ENCODE measurements around the gene RHOH.
"Not testable (repeated sequence)": the region's sequence is repeated elsewhere in the genome, so short reads cannot be mapped to it uniquely, and the experiment has no call there.

Gene RHOH

DNA sequence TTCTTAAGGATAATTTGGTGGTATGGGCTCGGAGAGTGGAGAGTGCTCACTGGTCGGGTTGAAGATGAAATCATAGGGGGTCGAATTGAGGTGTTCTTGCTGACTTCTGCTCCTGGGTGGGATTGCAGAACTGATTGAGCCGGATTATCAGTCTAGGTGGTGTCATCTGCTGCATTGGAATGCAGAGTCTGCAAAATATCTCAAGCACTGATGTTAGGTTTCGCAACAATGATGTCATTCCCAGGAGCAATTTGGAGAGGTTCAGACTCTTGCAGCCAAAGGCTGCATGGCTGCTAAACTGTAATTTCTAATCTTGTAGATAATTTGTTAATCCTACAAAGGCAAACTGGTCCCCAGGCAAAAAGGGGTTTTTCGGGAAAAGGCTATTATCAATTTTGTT, 67.7 kb downstream of the RHOH start:
- DNase-seq: no peak

DNA sequence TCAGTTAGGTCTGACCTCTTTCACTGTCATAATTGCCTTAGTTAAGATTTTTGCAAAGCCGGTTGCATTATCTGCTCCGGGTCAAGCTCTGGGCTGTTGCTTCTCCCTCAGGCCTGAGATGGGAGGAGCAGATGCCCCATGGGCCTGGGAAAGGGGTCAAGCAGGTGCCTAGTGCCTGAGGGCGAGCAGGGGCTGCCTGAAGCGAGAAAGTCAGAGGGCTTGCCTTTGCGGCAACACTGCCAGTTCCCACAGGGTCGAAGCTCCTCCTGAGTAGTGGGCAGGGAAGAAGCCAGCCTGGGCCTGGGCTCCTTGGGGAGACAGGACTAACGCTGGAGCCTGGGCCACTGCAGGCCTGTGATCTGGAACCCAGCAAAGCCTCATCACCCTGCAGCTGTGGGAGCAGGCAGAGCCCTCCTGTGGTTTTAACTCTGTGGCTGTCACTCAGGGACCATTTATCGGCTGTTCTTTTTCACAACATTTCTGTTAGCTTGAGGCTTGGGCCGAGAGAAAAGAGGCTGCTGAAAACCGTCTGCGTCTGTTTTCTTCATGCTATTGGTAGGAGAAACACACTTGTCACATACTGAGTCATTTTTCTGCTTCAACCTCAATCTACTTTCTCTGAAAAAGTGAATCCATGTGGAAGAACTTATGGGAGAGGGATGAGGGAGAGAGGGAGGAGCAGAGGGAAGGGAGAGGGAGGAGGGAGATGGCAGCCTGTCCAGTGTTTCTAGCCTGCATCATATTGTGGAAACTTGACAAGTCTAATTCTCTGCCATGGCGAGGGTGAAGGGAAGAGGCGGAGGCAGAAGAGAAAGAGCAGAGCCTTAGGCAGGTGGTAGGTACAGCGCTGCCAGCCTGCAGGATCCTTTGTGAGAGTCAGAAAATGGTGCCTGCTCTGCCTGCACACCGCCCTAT, 68.4 kb downstream of the RHOH start:
- no peak for DNase-seq

DNA sequence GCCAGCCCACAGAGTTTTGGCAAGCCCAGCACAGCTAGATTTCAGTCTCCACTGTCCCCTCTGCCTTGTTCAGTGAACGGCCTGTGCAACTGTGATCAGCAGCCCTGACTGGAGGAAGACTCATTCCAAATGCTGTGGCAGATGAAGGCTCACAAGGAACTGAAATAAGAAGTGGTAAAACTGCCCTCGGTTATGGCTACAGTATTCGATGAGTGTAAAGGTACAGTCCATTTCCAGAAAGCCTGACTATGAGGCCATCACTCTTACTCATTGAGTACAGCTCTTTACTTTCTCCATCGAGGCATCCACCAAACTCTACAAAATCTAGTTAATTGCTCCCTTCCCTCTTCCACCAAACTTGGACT, 69.1 kb downstream of the RHOH start:
- no peak for DNase-seq

DNA sequence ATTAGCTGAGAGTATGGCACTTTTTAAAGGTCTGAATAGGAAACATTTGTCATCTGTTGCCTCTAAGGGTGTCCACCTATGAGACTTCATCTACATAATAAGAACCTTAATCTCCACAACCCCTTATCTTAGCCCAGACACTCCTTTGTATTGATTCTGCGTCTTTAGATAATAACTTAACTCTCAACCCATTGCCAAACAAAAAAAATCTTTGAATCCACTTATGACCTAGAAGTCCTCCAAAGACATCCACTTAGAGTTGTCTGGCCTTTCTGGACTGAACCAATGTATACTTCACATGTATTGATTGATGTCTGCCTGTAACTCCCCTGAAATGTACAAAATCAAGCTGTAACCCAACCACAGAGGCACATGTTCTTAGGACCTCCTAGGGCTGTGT, 72.3 kb downstream of the RHOH start:
- DNase-seq: no peak

DNA sequence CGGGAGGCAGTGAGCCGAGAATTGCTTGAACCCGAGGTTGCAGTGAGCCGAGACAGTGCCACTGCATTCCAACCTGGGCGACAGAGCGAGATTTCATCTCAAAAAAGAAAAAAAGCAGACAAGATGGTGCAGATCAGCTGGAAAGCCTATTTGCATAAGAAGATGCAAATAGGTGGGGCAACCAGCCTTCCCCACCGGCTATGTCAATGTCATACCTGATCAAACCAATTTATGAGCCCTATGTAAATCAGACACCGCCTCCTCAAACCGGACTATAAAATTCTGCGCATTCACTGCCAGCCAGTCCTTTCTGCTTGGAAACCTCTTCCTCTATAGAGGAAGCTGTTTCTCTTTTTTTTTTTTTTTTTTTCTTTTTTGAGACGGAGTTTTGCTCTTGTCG, 73.8 kb downstream of the RHOH start:
- DNase-seq: no peak

DNA sequence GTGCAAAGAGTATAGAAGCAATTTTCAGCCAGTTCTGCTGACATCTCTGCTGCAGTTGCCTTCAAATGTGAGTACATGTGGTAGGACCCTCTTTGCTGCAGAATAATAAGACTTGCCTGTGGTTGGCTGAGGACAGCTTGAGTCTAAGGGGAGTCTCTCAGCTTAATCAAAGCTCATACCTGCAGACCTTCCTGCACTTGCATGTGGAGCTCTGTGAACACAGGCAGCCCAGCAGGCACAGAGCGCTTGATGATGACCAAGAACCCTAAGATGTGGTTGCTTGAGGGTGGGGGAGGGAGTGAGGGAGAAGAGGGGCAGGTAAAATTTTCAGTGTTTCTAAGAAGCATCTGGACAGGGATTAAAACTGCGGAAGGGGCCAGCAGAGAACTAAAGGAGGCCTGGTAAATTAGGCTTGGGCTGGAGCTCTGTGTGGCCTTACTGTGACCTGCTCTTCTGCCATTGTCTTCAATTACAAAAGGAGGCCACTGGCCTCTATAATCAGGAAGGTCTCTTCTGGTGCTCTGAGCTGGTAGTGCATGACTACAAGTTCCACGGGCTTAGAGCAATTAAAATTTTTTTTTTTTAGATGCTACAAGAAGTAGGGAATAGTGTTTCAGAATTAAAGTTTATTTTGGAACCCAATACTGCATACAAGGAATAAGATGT, 78.4 kb downstream of the RHOH start:
- DNase-seq: no peak

DNA sequence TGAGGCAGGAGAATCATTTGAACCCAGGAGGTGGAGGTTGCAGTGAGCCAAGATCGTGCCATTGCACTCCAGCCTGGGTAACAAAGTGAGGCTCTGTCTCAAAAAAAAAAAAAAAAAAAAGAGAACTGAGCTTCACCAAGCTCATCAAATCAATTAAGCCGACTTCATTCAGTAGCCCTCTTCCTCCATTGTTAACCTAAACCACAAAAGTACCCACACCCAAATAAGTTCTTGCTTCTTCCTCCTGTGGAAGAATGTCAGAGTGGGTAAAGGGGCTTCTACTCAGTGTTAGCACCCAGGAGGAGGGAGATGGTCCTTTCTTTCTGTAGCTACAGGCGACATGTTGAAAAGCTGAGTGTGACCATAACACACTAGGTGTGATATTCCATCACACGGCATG, 79.7 kb downstream of the RHOH start:
- DNase-seq: no peak

DNA sequence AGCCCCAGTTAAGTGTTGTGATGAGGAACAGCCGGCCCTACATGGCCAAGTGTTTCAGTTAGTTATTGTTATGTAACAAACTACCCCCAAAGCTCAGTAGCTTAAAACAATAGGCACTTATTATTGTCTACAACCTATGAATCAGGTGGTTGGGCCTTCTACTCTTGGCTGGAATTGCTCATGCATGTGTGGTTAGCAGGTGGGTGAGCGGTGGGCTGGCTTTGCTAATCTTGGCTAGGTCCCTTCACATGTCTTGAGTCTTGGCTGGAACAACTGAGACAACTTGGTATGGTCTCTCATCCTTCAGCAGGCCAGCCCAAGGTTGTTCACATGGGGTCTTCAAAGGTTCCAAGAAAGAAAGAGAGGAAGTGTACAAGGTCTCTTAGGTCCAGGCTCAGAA, 83.8 kb downstream of the RHOH start:
- DNase-seq: peak; percentile 69

DNA sequence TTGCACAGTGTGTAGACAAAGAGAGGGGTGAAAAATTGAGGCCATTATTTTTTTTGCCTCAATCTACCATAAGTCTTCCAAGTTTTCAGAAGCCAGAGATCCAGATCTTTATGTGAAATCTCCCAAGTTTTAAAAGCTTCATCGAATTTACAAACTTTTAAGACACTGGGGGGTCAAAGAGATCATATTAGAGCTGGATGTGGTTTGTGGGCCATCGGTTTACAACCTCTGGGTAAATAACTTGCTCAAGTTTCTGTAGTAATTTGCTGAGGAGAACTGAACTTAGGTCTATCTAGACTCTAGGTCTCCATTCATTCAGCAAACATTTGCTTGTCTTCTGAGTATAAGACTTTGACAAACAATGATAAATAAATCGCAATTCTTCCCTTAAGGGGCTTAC, 84.3 kb downstream of the RHOH start:
- no peak for DNase-seq

DNA sequence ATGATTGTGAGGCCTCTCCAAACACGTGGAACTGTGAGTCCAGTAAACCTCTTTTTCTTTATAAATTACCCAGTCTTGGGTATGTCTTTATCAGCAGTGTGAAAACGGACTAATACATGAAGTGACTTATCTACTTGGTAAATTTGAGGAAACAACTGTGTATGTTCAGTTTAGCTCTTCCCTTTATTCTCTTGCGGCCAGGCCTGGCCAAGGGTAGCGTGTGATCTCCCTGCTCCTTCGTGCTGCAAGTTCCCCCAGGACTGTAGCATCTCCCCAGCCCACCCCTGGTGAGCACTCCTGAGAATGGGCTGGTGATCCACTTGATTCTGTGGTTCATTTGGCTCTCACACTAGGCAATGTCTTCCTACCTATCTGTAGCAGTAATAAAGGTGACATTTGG, 85.1 kb downstream of the RHOH start:
- no peak for DNase-seq

DNA sequence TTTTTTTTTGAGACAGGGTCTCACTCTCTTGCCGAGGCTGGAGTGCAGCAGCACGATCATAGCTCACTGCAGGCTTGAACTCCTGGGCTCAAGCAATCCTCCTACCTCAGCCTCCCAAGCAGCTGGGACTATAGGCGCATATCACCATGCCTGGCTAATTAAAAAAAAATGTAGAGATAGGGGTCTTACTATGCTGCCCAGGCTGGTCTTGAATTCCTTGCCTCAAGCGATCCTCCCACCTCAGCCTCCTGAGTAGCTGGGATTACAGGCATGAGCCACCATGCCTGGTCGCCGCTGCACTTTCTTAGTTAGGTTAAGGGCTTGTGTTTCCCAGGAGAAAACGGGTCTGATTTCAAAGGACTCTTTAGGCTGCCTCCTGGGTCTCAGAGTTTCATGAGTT, 86.0 kb downstream of the RHOH start:
- not testable (repeated sequence) for DNase-seq

DNA sequence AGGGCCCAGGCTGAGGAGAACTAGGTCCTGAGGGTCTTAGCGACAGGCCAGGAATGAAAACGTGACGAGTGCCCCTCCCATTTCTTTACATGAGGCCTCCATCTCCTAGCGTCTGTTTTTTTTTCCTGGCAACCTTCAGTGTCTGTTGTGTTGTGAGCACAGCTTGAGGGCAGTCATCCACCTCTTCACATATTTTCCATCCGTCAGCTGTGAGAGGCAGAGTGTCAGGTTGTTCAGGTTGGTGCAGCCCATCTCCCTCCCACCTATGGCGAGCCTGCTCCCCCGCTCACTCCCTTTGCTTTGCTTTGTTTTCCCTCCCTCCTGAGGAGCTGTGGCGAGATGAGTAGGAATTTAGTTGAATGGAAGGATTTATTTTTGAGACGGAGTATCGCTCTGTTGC, 86.6 kb downstream of the RHOH start:
- no peak for DNase-seq

DNA sequence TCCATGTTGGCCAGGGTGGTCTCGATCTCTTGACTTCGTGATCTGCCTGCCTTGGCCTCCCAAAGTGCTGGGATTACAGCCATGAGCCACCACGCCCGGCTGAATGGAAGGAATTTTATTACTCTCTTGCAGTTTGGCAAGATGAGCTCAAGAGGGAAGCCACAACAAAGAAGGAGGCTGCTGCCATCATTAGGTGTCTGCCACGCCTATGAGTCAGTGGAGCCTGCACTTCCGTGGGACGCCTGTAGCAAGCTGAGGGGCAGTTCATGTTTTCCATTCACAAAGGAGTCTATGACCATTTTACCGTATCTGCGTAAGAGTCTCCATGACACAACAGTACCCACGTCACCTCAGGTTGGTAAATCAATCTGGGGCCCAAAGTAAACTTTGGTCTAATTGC, 87.1 kb downstream of the RHOH start:
- DNase-seq: peak; percentile 81

DNA sequence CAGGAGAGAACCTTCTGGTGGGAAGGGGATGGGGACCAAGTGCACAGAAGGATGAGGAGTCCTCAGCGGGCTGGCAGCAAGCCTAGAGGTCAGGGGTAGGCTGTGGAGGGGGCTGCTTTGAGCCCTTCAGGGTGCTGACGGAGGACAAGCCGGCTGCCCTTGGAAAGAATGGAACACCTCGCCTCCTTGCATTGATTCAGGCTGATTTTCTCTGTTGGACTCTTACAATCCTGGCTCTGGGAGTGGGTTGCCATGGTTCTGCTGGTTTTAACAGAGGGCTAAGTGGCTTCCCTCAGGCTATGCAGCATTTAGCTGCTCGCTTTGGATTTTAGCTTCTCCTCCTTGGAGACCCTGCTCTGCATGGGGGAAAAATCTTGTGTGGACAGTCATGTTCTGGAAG, 88.9 kb downstream of the RHOH start:
- no peak for DNase-seq

DNA sequence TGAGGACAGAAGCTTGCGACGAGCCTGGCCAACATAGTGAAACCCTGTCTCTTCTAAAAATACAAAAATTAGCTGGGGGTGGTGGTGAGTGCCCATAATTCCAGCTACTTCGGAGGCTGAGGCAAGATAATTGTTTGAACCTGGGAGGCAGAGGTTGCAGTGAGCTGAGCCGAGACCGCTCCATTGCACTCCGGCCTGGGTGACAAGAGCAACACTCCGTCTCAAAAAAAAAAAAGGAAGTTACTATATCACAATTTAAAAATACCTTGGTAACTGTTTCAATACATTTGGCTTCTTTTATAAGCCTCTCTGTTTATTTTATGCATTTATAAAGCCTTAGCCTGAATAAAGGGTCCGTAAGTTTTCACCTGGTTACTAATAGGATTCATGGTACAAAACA, 91.7 kb downstream of the RHOH start:
- no peak for DNase-seq

DNA sequence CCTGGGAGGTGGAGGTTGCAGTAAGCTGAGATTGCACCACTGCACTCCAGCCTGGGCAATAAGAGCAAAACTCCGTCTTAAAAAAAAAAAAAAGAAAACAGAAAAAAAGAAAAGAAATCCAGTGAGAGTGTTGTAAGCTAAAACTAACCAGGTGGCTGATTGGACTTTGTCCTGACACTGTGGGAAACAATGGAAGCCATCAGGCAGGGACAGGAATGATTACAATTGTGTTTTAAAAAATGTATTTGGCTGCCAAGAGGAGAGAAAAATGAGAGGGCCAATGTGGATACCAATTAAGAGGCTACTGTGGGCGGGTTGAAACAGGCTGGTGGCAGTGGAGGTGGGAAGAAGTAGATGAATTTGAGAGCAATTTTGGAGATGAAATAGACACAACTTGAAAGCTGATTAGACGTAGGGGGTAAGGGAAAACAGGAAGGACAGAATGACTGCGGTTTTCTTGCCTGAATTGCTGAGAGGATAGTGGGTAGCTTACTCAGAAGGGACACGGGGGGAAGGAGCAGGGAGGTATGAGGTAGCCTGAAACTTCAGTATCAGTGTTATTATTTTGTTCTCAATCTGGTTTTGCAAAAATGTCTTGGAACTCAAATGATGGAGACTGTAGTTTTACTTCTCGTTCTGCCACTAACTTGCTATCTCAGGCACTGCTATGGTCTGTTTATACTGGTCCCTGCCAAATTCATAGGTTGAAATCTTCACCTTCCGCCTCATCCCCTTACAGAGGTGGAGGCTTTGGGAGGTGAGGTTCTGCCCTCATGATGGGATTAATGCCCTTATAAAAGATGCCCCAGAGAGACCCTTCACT, 92.7 kb downstream of the RHOH start:
- DNase-seq: no peak

DNA sequence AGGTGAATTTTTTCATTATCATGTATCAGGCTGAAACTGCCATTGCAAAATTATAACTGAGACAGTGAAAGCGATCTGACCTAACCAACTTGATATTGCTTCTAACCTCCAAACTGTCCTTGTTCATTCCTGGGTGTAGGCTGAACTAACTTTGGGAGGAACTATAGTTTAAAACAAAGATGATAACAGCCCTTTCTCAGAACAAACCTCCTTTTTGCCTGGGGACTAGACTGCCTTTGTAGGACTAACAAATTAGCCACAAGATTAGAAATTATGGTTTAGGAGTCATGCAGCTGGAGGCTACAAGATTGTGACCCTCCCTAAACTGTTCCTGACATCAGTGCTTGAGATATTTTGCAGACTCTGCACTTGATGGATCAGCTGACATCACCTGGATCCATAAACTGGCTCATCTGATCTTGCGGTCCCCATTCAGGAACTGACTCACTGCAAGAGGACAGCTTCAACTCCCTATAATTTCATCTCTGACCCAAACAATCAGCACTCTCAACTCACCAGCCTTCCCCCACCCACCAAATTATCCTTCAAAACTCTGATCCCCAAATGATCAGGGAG, 93.9 kb downstream of the RHOH start:
- not testable (repeated sequence) for DNase-seq

DNA sequence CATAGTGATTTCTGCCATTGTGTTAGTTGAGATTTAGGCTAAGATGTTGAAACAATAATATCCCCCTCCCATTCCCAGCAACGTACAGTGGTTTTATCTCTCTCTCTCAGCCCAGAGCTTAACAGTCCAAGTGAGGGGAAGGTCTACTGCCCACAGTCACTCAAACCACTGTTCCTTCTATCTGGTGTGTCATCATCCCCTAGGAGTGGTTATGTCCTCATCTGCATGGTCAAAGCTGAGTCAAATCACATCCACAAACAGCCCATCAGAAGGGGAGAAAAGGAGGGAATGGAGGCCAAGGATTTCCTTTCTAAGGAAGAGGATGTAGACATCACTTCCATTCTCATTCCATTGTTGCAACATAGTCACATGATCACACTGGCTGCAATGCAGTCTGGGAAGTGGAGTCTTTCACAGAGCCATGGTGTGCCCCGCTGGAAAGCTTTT, 95.5 kb downstream of the RHOH start:
- no peak for DNase-seq

DNA sequence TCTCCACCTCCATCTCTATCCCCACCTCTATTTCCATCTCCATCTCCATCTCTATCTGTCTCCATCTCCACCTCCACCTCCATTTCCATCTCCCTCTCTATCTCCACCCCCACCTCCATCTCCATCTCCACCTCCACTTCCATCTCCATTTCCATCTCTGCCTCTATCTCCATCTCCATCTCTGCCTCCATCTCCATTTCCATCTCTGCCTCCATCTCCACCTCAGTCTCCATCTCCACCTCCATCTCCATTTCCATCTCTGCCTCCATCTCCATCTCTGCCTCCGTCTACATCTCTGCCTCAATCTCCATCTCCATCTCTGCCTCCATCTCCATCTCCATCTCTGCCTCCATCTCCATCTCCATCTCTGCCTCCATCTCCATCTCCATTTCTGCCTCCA, 97.5 kb downstream of the RHOH start:
- no peak for DNase-seq

DNA sequence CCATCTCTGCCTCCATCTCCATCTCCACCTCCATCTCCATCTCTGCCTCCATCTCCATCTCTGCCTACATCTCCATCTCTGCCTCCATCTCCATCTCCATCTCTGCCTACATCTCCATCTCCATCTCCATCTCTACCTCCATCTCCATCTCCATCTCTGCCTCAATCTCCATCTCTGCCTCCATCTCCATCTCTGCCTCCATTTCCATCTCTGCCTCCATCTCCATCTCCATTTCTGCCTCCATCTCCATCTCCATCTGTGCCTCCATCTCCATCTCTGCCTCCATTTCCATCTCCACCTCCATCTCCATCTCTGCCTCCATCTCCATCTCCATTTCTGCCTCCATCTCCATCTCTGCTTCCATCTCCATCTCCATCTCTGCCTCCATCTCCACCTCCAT, 98.2 kb downstream of the RHOH start:
- not testable (repeated sequence) for DNase-seq

DNA sequence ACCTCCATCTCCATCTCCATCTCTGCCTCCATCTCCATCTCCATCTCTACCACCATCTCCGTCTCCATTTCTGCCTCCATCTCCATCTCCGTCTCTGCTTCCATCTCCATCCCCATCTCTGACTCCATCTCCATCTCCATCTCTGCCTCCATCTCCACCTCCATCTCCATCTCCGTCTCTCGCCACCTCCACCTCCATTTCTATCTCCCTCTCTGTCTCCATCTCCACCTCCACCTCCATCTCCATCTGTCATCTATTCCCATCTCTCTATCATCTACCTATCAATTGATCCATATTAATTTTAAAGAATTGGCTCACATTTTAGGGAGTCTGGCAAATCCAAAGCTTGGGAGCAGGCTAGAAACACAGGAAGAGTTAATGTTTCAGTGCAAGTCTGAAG, 98.7 kb downstream of the RHOH start:
- DNase-seq: no peak
